Measurements from ENCODE around the gene GRN.

Gene GRN

DNA sequence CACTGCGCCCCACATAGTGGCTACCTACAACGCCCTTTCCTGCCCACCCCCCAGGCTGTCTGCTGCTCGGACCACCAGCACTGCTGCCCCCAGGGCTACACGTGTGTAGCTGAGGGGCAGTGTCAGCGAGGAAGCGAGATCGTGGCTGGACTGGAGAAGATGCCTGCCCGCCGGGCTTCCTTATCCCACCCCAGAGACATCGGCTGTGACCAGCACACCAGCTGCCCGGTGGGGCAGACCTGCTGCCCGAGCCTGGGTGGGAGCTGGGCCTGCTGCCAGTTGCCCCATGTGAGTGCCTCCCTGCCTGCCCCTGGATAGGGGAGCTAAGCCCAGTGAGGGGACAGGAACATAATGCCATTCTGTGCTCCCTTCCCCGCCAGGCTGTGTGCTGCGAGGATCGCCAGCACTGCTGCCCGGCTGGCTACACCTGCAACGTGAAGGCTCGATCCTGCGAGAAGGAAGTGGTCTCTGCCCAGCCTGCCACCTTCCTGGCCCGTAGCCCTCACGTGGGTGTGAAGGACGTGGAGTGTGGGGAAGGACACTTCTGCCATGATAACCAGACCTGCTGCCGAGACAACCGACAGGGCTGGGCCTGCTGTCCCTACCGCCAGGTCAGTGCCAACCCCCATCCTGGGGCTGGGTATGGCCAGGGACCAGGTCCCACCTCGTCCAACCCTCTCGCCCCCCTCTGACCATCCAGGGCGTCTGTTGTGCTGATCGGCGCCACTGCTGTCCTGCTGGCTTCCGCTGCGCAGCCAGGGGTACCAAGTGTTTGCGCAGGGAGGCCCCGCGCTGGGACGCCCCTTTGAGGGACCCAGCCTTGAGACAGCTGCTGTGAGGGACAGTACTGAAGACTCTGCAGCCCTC lies 7.1 kb downstream of the GRN start:
- Histone ChIP-seq H3K4me3 (ENCODE audit: low read depth, low read length) (no peak overlapping the region), H3K4me1 (no peaks in the 10 kb centered on the region), H3K36me3 (peaks cover 15% of the 10 kb centered on the region), H3K27me3 (no peaks in the 10 kb centered on the region), H3K9me3 (no peaks in the 10 kb centered on the region)
- no peak for TF ChIP-seq CTCF (IDR thresholded peaks at IDR 0.05; ENCODE audit: low read depth, low read length)
- no peak for DNase-seq

- no peak for DNase-seq
- TF ChIP-seq CTCF (IDR thresholded peaks at IDR 0.05; ENCODE audit: low read depth, low read length) = no peak
- H3K27me3 ChIP-seq = no peaks in the 10 kb centered on the region
- no peak overlapping the region for H3K4me3 ChIP-seq (ENCODE audit: low read depth, low read length)
- no peaks in the 10 kb centered on the region for H3K9me3 ChIP-seq
- peaks cover 15% of the 10 kb centered on the region for H3K36me3 ChIP-seq
- H3K4me1 ChIP-seq = no peaks in the 10 kb centered on the region
These were observed 7.9 kb downstream of the GRN start for GRCh38 chr17:44352828-44353671.

DNA sequence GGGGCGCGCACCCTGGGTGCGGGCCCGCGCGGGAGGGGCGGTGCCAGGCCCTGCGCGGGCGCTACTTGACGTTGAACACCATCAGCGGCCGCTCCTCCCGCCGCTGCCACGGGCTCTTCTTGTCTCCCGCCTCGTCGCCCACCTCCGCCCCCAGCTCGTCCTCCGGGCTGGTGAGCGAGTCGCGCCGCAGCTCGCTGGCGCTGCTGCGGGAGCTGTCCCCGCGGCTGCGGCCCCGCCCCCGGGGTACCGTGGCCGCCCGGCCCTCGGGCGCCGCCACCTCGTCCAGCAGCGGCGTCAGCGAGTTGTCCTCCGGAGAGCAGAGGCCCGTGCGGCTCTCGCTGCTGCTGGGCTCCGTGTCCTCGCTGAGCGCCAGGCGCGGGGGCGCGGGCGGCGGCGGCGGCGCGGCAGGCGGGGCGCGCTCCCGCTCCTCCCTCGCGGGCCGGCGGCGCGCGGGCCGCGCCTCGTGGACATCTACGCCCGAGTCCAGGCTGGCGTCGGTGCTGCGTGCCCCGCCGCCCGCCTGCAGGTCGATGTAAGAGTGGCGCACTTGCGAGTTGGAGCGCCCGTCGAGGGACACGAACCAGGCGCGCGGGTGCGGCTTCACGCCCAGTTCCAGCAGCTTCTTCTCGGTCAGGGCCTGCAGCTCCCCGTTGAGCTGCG lies 8.7 kb downstream of the GRN start:
- H3K4me1 ChIP-seq = no peaks in the 10 kb centered on the region
- no peaks in the 10 kb centered on the region for H3K27me3 ChIP-seq
- H3K9me3 ChIP-seq = no peaks in the 10 kb centered on the region
- TF ChIP-seq CTCF (IDR thresholded peaks at IDR 0.05; ENCODE audit: low read depth, low read length) = no peak
- DNase-seq = no peak
- H3K4me3 ChIP-seq (ENCODE audit: low read depth, low read length) = no peak overlapping the region
- H3K36me3 ChIP-seq = peaks cover 15% of the 10 kb centered on the region

DNA sequence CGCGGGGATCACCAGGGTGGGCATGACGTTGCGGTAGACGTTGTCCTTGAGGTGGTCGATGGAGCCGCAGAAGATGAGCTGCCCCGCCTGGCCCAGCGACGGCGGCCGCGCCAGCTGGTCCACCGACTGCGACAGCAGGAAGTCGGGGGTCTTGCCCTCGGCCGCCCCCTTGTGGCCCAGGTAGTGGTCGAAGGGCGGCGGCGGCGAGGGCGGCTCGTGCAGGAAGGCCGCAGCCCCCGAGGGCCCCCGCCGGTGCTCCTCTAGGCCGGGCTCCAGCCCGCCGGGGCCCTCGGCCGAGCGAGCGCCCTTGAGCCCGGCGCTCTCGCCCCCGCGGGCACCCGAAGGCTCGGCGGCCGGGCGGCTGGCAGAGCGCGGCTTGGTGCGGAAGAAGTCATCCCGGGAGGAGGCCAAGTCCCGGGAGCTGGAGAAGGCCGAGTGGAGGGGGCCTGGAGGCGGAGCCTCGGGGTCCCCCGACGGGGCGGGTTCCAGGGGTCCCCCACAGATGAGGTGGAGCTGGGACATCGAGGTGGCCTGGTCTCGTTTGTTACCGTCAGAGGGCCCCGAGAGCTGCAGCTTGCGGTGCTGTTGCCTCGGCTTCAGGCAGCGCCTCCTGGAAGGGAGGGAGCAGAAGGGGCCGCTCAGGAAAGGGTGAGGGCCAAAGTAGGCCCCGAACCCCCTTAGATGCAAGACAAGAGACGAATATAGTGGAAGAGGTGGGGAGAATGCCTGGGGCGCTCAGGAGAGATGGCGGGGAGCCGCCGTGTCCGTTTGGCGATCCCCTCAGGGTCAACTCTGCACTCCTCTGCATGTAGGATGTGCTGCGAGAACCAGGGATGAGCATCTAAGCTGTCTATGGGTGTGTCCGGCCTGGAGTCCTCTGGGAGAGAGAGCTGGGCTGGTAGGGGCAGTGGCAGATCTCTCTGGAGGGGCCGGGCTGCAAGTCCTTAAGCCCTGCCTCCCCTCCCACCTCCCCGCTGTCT lies 9.8 kb downstream of the GRN start:
- TF ChIP-seq CTCF (IDR thresholded peaks at IDR 0.05; ENCODE audit: low read depth, low read length) = no peak
- no peaks in the 10 kb centered on the region for H3K4me1 ChIP-seq
- H3K36me3 ChIP-seq = peaks cover 15% of the 10 kb centered on the region
- no peak for DNase-seq
- no peaks in the 10 kb centered on the region for H3K9me3 ChIP-seq
- no peak overlapping the region for H3K4me3 ChIP-seq (ENCODE audit: low read depth, low read length)
- no peaks in the 10 kb centered on the region for H3K27me3 ChIP-seq

DNA sequence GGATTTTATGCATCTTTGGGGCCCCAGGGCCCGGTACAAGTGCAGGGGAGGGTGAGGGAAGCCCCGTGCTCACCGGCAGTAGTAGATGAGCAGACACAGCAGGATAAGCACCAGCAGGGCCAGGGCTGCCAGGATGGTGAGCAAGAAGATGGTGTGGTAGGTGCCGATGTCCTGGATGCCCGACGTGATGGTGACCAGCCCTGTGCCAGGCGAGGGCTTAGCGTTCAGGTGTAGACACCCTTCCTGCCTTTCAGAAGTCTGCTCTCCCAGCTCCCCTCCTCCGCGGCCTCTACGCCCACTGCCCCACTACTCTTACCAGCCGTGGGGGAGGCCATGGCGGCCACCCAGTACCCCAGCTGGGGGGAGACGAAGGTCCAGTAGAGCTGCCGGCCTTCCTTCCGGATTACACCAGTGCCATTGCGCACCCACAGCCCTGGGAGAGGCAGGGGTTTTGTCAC lies 10.6 kb downstream of the GRN start:
- H3K9me3 ChIP-seq = no peaks in the 10 kb centered on the region
- no peak for TF ChIP-seq CTCF (IDR thresholded peaks at IDR 0.05; ENCODE audit: low read depth, low read length)
- peaks cover 15% of the 10 kb centered on the region for H3K36me3 ChIP-seq
- DNase-seq = no peak
- H3K4me1 ChIP-seq = no peaks in the 10 kb centered on the region
- no peaks in the 10 kb centered on the region for H3K27me3 ChIP-seq
- H3K4me3 ChIP-seq (ENCODE audit: low read depth, low read length) = no peak overlapping the region

Data from BE2C (cell line).